Activated T-cell treated with anti-CD3 and anti-CD28 coated beads, Interleukin-2, amount 50 U/mL, for 1 hour (primary cell): Measurements from ENCODE around the gene PDSS1.

Source experiments
- DNase-seq: peaks from one replicate; pipeline ENCODE4 v3.0.0-alpha.2; 2020

The PDSS1 gene

DNA sequence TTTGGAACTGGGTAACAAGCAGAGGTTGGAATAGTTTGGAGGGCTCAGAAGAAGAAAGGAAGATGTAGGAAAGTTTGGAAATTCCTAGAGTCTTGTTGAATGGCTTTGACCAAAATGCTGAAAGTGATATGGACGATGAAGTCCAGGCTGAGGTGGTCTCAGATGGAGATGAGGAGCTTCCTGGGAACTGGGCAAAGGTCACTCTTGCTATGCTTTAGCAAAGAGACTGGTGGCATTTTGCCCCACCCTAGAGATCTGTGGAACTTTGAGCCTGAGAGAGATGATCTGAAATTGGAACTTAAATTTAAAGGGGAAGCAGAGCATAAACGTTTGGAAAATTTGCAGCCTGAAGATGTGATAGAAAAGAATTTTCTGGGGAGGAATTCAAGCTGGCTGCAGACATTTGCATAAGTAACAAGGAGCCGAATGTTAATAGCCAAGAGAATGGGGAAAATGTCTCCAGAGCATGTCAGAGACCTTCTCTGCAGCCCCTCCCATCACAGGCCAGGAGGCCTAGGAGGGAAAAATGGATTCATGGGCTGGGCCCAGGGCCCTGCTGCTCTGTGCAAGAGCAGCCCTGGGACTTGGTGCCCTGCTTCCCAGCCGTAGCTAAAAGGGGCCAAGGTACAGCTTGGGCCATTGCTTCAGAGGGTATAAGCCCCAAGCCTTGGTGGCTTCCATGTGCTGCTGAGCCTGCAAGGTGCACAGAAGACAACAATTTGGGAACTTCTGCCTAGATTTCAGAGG, 3.6 kb downstream of the PDSS1 start:
- DNase-seq = no peak

DNA sequence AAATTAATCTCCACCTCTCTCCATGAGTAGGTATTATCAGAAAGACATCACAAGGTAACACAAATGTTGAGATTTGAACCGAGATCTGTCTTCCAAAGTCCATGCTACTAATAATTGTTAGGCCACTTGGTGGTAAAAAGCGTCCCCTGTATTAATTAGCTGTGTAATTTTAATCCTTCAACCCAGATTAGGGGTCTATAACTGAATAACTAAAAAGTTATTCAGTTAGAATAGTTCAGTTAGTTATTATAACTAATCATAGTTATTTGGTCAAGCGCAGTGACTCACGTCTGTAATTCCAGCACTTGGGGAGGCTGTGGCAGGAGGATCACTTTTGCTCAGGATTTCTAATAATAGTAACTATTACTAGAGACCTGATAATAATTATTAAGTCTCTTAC, 5.6 kb downstream of the PDSS1 start:
- DNase-seq = no peak

DNA sequence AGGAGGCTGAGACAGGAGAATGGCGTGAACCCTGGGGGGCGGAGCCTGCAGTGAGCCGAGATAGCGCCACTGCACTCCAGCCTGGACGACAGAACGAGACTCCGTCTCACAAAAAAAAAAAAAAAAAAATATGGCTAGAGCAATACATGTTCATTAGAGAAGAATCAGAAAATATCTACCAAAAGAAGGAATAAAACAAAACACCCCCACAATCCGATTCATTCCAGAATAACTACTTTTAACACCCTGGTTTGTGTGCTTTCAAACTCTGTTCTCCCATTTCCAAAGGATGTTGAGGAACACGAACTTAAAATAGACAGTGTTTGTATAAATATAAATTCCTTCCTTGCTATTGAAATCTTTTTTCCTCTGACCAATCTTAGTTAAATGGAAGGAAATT, 6.5 kb downstream of the PDSS1 start:
- DNase-seq = no peak

DNA sequence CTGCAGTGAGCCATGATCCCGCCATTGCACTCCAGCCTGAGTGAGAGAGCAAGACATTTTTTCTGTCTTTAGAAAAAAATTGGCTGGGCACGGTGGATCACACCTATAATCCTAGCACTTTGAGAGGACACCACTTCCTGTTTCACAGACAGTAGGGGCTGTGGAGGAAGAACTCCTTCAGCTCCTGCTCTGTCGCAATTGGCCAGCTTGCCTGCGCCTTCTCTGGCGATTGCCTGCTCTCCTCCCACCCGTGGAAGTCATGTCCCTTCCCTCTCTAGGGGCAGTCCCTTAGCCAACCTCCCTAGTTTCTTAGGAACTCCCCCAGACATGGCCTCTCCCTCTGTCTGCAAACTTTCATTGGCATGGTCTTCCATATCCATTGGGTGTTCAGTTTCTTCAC, 8.7 kb downstream of the PDSS1 start:
- no peak for DNase-seq

DNA sequence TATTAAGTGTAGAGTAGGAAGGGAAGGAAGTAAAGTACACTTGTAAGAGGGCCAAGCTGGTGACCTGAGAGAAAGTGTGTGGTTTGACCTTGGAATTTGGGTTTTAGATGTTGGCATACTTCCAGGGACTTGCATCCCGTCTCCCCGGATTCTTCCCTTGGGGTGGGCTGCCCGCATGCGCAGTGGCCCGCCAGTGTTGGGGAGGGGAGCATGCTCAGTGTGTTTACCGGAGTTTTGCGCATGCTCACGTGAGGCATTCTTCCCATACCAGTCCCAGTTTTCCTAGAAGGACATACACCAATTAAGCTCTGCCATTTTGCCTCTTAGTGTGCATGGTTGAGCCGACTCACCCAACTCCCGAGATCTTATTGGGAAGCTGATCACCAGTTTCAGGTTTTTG, 9.4 kb downstream of the PDSS1 start:
- no peak for DNase-seq

DNA sequence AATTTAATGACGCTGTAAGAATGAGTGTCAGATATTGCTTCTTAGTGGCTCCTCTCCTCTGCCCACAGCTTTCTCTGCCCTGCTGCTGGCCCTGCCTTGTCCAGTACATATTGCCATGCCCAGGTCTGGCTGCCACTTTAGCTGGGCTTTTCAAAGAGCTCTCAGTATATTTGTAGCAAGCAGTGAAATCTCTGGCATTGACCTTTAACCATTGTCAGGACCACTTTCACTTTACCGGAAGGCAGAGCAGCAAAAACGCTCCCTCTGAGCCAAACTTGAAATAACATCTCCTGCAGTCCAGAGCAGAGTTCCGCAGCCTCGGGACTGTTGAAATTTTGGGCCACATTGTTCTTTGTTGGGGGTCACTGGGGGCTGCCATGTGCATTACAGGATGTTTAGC, 13.8 kb downstream of the PDSS1 start:
- DNase-seq = no peak

DNA sequence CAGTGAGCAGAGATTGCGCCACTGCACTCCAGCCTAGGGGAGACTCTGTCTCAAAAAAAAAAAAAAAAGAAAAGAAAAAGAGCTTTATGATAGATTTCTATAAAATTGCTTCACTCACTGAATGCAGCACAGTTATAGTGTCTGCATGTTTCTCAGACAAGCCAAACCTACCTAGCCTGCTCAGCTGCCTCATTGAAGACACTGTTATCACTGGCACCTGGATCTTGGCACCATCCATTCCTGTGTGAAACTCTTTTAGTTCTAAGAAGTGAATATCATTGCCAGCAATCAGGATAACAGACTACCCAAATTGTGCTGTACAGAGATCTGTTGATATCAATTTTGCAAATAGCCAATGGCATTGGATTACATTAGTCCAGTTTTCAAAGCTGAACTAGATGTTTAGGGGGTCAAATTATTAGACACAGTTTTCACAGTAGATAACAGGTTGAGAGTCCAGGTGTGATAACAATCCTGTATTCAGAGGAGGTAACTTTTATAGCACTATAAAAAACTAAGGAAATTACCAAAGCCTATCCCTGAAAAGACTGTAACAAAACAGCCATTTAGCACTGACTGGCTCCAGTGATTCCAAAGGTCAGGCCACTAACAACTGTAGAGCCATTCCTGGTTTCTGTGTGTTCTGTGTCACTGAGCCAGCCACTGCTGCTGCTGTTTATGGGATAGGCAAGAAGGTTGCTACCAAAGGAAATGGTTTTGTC, 17.1 kb downstream of the PDSS1 start:
- DNase-seq = no peak

DNA sequence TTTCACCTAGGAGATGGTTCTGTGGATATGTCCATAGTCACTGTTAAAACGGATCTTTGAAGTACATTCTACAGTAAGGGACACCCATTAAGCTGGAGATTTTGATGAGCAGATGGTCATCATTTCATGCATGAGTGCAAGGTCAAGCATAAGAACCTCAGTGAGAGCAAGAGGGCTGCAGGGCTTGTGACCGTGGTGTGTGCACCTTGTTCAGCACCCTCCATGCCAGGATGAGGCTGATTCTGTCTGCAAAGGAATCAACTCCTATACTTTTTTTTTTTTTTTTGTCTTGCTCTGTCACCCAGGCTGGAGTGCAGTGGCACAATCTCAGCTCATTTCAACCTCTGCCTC, 17.6 kb downstream of the PDSS1 start:
- no peak for DNase-seq

DNA sequence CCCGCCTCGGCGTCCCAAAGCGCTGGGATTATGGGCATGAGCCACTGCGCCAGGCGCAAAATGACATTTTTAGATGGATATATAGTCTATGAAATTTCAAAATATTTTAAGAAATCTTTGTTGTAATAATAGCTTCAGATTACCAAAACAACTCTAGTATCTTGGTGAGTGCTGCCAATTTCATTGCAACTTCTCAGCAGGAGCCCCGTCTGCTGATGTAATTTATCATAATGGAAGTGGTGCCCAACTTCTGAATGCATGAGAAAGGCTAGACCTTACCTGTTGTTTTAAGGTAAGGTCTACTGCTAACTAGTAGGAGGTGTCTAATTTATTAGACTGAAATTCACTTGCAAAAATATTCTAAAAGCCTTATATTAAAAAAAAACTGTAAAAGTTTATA, 20.0 kb downstream of the PDSS1 start:
- no peak for DNase-seq

DNA sequence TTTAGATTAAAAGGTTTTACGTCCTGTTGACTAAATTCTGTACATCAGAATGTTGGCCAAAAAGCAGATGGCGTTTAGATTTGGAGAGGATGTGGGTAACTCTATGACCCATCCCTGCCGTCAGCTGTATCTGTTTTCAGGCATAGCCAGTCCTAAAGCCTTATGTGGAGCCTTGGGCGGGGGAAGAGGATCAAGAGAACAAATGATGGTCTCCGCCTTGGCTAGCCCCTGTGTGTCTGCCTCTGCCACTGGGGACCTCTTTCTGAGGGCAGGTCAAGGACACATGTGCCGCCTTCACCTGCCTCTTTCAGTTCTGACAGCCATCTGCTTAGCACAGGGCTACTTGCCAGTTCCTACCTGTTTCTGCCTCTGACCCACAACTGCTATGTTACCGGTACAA, 24.1 kb downstream of the PDSS1 start:
- DNase-seq = peak; percentile 28

DNA sequence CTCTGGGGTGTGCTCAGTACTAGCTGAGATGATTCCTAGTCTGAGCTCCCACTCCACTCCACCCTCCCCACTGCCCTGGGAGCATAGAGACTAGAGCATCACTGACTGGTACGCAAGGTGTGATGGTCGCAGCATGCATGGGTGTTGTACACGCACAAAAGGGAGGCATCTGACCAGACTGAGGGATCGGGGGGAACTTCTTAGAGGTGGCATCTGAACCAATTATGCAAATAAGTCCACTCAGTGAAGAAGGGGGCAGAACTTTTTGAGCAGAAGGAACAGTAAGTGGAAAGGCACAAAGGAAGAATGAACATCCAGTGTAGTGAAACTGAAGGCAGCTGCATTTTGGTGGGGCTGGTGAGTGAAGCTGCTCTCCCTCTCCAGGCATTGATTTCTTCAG, 25.5 kb downstream of the PDSS1 start:
- no peak for DNase-seq

DNA sequence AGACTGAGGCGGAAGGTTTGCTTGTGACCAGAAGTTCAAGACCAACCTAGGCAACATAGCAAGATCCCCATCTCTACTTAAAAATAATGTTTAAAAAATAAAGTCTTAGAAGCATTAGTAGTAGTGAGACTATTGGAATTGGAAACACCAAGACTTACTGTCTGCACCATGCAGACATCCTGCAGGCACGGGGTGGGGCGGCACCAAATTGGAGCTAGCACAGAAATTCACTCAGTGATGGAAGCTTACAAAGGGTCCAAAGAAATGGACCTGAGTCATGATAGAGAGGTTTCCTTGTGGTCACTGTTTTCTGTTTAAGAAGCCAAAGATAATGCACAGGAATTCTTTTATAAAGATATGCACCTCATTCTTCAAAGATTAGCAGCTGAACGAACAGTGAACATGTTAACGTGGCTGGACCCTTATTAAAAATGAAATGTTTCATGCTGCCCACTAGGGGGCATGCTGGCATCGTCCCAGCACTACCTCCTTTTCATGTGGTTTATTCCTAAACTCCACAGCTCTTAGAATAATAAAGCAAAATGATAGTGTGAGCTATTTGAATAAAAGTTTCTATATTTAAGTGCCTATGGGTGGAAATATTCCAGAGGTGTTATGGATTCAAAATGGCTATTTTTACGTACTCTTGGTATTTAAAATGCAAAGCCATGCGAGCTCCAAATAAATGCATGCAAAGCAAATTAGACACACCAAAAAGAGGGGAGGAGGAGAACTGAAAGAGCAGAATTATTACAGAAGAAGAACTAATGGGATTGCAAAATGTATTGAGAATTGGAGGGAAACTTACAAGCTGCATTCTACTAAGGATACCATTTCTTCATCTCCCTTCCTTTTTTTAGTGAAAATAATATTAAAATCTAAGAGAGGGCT, 28.6 kb downstream of the PDSS1 start:
- peak; percentile 52 for DNase-seq

DNA sequence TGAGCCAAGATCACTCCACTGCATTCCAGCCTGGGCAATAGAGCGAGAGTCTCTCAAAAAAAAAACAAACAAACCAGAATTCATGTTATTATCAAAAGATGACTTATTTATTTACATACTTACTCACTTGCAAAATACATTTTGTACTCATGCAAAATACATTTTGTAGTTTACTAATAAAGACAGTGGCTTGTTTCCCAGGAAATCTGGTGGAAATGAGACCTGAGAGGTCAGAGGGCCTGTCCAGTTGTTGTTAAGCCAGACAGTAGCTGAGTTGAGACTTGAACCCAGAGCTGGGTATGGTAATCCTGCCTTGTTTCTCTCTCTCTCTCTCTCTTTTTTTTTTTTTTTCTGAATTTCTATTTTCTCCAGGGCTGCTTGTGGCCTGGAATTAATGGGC, 29.5 kb downstream of the PDSS1 start:
- no peak for DNase-seq

DNA sequence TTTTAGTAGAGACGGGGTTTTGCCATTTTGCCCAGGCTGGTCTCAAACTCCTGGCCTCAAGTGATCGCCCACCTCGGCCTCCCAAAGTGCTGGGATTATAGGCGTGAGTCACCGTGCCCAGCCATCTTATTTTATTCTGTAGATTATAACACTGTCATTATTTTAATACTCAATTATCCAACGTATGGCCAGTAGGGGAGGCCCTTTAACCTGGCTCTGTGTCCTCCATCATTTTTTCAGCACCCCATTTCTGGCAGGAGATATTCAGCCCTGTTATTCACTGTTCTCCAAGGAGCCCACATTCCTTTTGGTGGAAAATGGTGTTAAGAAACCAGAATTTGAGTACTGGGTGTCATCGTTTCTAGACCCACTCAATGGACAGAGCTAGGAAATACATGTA, 31.5 kb downstream of the PDSS1 start:
- DNase-seq = no peak

DNA sequence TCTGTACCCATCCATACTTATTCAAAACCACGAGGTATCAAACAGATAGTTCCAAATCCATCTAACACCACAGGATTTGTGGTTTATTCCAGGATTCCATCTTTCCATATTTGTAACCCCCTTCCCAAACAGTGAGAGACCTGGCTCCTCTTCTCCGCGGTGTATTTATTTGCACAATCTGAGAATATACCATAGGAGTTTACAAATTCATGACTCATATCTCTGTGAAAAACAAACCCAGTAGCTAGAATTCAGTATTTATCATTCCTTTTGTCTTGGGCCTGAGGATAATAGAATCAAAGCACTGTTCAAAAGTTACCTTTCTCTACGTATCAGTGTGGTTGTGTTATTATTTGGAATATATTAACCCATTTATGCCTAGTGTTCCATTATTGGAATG, 31.9 kb downstream of the PDSS1 start:
- no peak for DNase-seq

DNA sequence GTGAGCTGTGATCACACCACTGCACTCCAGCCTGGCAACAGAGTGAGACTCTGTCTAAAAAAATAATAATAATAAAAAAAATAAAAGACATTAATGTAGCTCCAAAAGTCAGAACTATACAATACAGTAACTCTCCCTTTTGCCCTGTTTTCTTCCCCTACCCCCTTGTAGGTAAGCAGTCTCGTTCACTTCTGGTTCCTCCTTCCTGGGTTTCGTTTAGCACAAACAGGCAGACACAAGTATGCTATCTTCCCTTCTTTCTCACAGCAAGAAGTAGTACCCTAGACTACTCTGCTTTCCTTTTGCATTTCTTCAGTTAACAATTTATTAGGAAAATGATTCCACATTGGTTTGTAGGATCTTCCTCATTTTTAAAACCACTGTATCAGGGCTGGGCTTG, 33.1 kb downstream of the PDSS1 start:
- no peak for DNase-seq

DNA sequence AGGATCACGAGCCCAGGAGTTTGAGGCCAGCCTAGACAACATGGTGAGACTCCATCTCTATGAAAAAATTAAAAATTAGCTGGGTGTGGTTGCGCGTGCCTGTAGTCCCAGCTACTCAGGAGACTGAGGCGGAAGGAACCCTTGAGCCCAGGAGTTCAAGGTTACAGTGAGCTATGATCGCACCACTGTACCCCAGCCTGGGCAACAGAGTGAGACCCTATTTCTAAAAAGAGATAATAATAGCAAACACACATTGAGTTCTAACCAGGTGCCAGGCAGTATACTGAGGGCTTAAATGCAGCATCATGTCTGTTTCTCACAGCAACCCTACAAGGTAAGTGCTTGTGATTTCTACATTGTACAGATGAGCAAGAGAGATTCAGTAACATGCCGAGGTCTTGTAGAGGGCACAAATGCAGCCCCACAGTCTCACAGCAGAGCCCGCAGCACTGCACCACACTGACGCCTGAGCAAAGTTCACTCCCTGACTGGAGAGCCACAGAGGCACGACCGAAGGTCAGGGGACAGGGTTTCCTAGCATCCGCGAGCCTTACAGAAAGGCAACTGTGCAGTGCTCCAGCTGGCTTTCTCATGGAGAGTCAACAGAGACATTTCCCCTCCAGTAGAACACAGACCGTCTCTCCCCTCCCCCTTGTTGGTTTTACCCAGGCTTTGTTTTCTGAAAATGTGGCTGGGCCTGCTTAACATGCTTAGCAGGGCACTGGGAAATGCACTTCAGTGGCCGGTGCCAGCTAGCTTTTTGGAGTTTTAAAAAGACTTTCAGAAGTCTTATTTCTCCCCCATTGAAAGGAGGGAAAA, 36.5 kb downstream of the PDSS1 start:
- no peak for DNase-seq

DNA sequence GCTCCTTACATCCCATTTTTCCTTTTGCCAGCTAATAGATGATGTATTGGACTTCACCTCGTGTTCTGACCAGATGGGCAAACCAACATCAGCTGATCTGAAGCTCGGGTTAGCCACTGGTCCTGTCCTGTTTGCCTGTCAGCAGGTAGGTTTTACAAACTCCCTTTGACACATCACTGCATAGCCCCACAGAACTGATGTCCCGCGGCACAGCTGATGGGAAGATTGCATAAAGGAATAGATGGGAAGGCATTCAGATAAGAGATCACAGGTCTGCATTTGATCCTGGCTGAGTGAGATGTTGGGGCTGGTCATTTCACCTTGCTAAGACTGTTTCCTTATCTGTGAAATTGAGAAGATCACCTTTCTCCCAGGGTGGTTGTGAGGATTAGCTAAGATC, 37.9 kb downstream of the PDSS1 start:
- no peak for DNase-seq

DNA sequence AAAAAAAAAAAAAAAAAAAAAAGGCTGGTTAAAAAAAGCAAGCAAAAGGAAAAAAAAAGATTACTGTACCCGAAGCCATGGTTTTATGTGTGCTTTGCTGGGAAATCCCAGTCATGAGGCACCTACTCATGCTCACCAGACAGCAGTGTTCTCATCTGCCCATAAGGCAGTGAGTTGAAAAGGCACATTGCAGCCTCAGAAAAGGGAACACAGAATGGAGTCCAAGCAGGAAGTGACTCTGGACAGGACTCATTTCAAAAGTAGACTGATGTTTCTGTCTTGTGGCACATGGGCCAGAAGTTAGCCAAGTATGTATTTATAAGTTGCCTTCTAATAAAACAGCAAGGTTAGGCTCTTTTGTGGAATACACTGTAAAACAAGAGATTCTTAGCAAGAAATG, 40.2 kb downstream of the PDSS1 start:
- DNase-seq = no peak

DNA sequence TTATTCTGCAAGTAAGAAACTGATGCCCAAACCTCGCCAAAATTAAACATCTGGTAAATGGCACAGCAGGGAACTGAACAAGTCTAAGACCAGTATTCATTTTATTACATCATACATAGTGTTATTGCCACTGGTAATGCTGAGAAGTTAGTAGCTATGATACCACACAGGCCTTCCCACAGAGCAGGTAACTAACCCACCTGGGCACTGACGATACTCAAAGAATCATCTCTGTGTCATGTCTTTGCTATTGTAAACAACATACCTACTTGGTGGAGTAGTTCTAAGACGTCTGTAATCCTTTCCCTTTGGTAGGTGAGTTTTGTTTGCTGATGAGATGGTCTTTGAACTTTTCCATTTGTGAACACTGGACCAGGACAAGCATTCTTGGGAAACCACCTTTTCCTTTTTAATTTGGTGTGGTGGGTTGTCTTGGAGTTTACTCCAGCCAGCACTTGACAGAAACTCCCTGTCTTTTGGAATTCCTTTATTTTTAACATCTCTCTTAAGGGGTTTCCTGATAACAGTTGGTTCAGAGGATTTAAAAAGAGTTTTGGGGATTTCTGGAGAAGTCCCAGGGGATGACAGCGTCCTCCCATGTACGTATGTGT, 40.9 kb downstream of the PDSS1 start:
- DNase-seq = no peak

DNA sequence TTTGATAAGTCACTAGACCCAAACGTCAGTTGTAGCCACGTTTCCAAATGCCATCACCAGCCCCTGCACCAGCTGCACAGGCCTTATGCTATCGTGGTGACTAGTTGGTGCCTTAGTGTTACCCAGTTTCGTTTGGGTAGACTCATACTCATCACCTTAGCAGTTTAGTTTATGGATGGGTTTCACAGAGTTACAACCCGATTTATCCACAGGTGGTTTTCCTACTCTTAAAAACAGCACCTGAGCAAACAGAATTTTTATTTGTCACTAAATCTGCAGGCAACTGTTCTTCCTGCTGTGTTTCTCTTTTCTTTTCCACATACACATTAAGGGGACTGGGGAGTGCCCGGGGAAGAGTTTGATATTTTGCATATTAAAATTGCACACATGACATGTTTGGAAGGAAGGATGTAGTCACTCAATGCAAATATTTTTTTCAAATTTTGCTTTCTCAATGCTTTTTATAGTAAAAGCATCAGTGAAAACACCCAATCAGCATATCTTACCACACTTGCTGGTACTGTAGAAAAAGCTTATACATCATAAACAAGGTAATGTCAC, 41.6 kb downstream of the PDSS1 start:
- DNase-seq = no peak

DNA sequence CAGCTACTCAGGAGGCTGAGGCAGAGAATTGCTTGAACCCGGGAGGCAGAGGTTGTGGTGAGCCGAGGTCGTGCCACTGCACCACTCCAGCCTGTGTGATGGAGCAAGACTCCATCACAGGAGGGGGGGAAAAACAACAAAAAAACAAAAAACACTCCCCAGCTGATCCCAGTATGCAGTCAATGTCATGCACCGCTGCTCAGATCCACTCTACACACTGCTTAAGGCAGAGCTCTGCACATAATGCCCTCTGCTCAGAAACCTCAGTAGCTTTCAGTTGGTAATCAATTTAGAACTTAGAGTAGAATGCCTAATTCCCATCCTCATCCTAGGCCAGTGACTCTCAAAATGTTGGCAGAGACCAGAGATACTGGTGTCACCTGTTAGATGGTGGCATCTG, 43.9 kb downstream of the PDSS1 start:
- DNase-seq = no peak
